HepG2 (cell line): Measurements from ENCODE around the gene CTIF. TPM values are rescaled to one million over a fixed set of nuclear protein-coding genes. Genes with fewer than 3 reads are reported as not detected.

Experiments
- ARNTL ChIP-seq: sonication (generic); formaldehyde crosslinking; IDR thresholded peaks from 2 replicates; pipeline ENCODE4 v1.4.0; 2020; ENCODE audit warnings: mild to moderate bottlenecking, missing genetic modification reagents
- GPN1 ChIP-seq: sonication (generic); formaldehyde crosslinking; IDR thresholded peaks from 2 replicates; pipeline ENCODE4 v1.5.1; 2020; ENCODE audit warnings: missing genetic modification reagents, borderline replicate concordance
- HNRNPH1 ChIP-seq: fragments of 200-400 bp; formaldehyde crosslinking; optimal IDR thresholded peaks from 2 replicates; pipeline ENCODE3; 2017; ENCODE audit warnings: mild to moderate bottlenecking, low read depth, low read length
- IKZF1 ChIP-seq: fragments of 450-650 bp; IDR thresholded peaks from 2 replicates; pipeline ENCODE4 v1.7.1; 2016
- IKZF4 ChIP-seq: sonication (generic); formaldehyde crosslinking; IDR thresholded peaks from 2 replicates; pipeline ENCODE4 v1.5.1; 2020; ENCODE audit warnings: borderline replicate concordance, mild to moderate bottlenecking, low read depth, missing genetic modification reagents; ENCODE audit errors: not compliant biosample characterization
- ISX ChIP-seq: sonication (generic); formaldehyde crosslinking; conservative IDR thresholded peaks from 2 replicates; pipeline ENCODE4 v1.5.0; 2020; ENCODE audit warnings: missing genetic modification reagents
- KAT2B ChIP-seq: fragments of 150-350 bp; IDR thresholded peaks from 2 replicates; pipeline ENCODE4 v1.6.1; 2014; ENCODE audit warnings: low read depth, low read length, borderline replicate concordance
- KDM3A ChIP-seq: IDR thresholded peaks from 2 replicates; pipeline ENCODE4 v1.6.1; 2018; ENCODE audit warnings: low read depth, missing compliant biosample characterization
- KLF9 ChIP-seq: IDR thresholded peaks from 2 replicates; pipeline ENCODE4 v1.6.1; 2016; ENCODE audit warnings: low read depth
- MYC ChIP-seq: sonication (generic); formaldehyde crosslinking; IDR thresholded peaks from 2 replicates; pipeline ENCODE4 v1.9.0; 2021; ENCODE audit warnings: missing genetic modification reagents, borderline replicate concordance
- PCBP1 ChIP-seq: fragments of 200-400 bp; formaldehyde crosslinking; IDR thresholded peaks from 2 replicates; pipeline ENCODE4 v1.6.1; 2017; ENCODE audit warnings: mild to moderate bottlenecking, low read depth, low read length, borderline replicate concordance
- RARG ChIP-seq: sonication (generic); formaldehyde crosslinking; IDR thresholded peaks from 2 replicates; pipeline ENCODE4 v1.4.0; 2020; ENCODE audit warnings: low read depth, mild to moderate bottlenecking, missing genetic modification reagents
- RBM39 ChIP-seq: fragments of 200-400 bp; formaldehyde crosslinking; IDR thresholded peaks from one replicate; pipeline ENCODE4 v1.6.1; 2018; ENCODE audit warnings: antibody characterized with exemption, mild to moderate bottlenecking, low read depth, low read length; ENCODE audit not compliant: poor library complexity, severe bottlenecking
- SALL2 ChIP-seq: sonication (generic); formaldehyde crosslinking; IDR thresholded peaks from 2 replicates; pipeline ENCODE4 v1.8.1; 2023; ENCODE audit warnings: mild to moderate bottlenecking, missing genetic modification reagents, inconsistent platforms
- SMARCE1 ChIP-seq: fragments of 450-650 bp; IDR thresholded peaks from 2 replicates; pipeline ENCODE4 v1.6.1; 2017; ENCODE audit warnings: borderline replicate concordance
- SRSF9 ChIP-seq: fragments of 200-400 bp; formaldehyde crosslinking; IDR thresholded peaks from 2 replicates; pipeline ENCODE4 v1.6.1; 2018; ENCODE audit warnings: borderline replicate concordance, mild to moderate bottlenecking, low read depth, low read length; ENCODE audit not compliant: insufficient read depth, poor library complexity, severe bottlenecking
- TBP ChIP-seq: sonication (generic); formaldehyde crosslinking; IDR thresholded peaks from 2 replicates; pipeline ENCODE4 v1.5.0; 2020; ENCODE audit warnings: missing genetic modification reagents
- TBX2 ChIP-seq: sonication (generic); formaldehyde crosslinking; IDR thresholded peaks from 2 replicates; pipeline ENCODE4 v1.5.0; 2020; ENCODE audit warnings: missing genetic modification reagents, mild to moderate bottlenecking, borderline replicate concordance
- THAP11 ChIP-seq: IDR thresholded peaks from 2 replicates; pipeline ENCODE4 v1.6.1; 2016; ENCODE audit warnings: missing biosample characterization, missing genetic modification reagents
- ZKSCAN5 ChIP-seq: sonication (generic); formaldehyde crosslinking; IDR thresholded peaks from 2 replicates; pipeline ENCODE4 v1.5.1; 2020; ENCODE audit warnings: mild to moderate bottlenecking, missing genetic modification reagents
- ZNF230 ChIP-seq: sonication (generic); formaldehyde crosslinking; IDR thresholded peaks from 2 replicates; pipeline ENCODE4 v1.4.0; 2020; ENCODE audit warnings: mild to moderate bottlenecking, missing genetic modification reagents
- ZNF335 ChIP-seq: sonication (generic); formaldehyde crosslinking; IDR thresholded peaks from 2 replicates; pipeline ENCODE4 v1.4.0; 2020; ENCODE audit warnings: missing genetic modification reagents
- ZNF33B ChIP-seq: sonication (generic); formaldehyde crosslinking; IDR thresholded peaks from 2 replicates; pipeline ENCODE4 v1.5.1; 2020; ENCODE audit warnings: mild to moderate bottlenecking, missing genetic modification reagents
- ZNF432 ChIP-seq: sonication (generic); formaldehyde crosslinking; IDR thresholded peaks from 2 replicates; pipeline ENCODE4 v1.5.0; 2020; ENCODE audit warnings: missing genetic modification reagents, mild to moderate bottlenecking, borderline replicate concordance
- ZNF496 ChIP-seq: sonication (generic); formaldehyde crosslinking; IDR thresholded peaks from 2 replicates; pipeline ENCODE4 v1.8.1; 2023; ENCODE audit warnings: mild to moderate bottlenecking, moderate library complexity, missing genetic modification reagents; ENCODE audit not compliant: insufficient replicate concordance
- ZNF652 ChIP-seq: IDR thresholded peaks from 2 replicates; pipeline ENCODE4 v1.6.1; 2016; ENCODE audit warnings: low read depth, borderline replicate concordance
- ZNF773 ChIP-seq: sonication (generic); formaldehyde crosslinking; IDR thresholded peaks from 2 replicates; pipeline ENCODE4 v1.4.0; 2020; ENCODE audit warnings: missing genetic modification reagents, borderline replicate concordance
- ZNF891 ChIP-seq: sonication (generic); formaldehyde crosslinking; IDR thresholded peaks from 2 replicates; pipeline ENCODE4 v1.5.0; 2020; ENCODE audit warnings: mild to moderate bottlenecking, missing genetic modification reagents
- ZSCAN31 ChIP-seq: sonication (generic); formaldehyde crosslinking; IDR thresholded peaks from 2 replicates; pipeline ENCODE4 v1.5.0; 2020; ENCODE audit warnings: low read depth, mild to moderate bottlenecking, missing genetic modification reagents
- polyA plus RNA-seq, 8 experiments: library from polyadenylated mRNA; depleted of rRNA in 3 of 8; stranded (reverse) in 7 of 8; unstranded in 1 of 8; fragments of >200 nt; fragmentation: Illumina TruSeq in 4 of 8; extraction: Trizol in 4 of 8; gene quantifications; 2 replicates each; pipeline versions ENCODE4 v1.2.1 to v1.2.3, GENCODE V29; 2011 to 2016; ENCODE audit warnings: low read depth in 4 of 8, missing spikeins in 1 of 8, mixed read lengths in 1 of 8; ENCODE audit not compliant: insufficient read depth in 1 of 8
- total RNA-seq, 5 experiments: library from RNA; depleted of rRNA; stranded (reverse); fragments of >200 nt; fragmentation: Illumina TruSeq; extraction: Trizol; gene quantifications; 2 replicates each; pipeline ENCODE4 v1.2.3, GENCODE V29; 2016; ENCODE audit warnings: low read depth in 1 of 5
- TF ChIP-seq, protein P1 (sequence below): IDR thresholded peaks from 2 replicates; pipeline ENCODE4 v1.6.1; 2016
- TF ChIP-seq, protein P2 (sequence below): sonication (generic); formaldehyde crosslinking; IDR thresholded peaks from 2 replicates; pipeline ENCODE4 v1.8.1; 2023; ENCODE audit warnings: mild to moderate bottlenecking, inconsistent platforms, moderate library complexity, missing genetic modification reagents, borderline replicate concordance

The CTIF gene
- total and polyA plus RNA-seq, 2 of the 13 experiments (the other 11 are each of a cell fraction or from before 2014, with no cell fraction given), result 18.2 to 28.0 TPM

- TF ChIP-seq, protein P1, sequence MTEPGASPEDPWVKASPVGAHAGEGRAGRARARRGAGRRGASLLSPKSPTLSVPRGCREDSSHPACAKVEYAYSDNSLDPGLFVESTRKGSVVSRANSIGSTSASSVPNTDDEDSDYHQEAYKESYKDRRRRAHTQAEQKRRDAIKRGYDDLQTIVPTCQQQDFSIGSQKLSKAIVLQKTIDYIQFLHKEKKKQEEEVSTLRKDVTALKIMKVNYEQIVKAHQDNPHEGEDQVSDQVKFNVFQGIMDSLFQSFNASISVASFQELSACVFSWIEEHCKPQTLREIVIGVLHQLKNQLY (CRISPR knock-in tag), result peak; percentile 79; the same call in 1 of the 2 replicates
- TF ChIP-seq ZNF496 (CRISPR knock-in tag), result no peak
- TF ChIP-seq THAP11 (CRISPR knock-in tag), result peak; percentile 62
- TF ChIP-seq, protein P2, sequence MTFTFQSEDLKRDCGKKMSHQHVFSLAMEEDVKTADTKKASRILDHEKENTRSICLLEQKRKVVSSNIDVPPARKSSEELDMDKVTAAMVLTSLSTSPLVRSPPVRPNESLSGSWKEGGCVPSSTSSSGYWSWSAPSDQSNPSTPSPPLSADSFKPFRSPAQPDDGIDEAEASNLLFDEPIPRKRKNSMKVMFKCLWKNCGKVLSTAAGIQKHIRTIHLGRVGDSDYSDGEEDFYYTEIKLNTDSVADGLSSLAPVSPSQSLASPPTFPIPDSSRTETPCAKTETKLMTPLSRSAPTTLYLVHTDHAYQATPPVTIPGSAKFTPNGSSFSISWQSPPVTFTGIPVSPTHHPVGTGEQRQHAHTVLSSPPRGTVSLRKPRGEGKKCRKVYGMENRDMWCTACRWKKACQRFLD (CRISPR knock-in tag), result no peak; the same call in 1 of the 2 replicates
- no peak for TF ChIP-seq PCBP1
- TF ChIP-seq ZNF432 (CRISPR knock-in tag), result no peak
- TF ChIP-seq ZNF891 (CRISPR knock-in tag), result peak; percentile 55; the same call in 1 of the 2 replicates
- no peak for TF ChIP-seq ZNF773 (CRISPR knock-in tag)
- peak; percentile 27; the same call in 1 of the 2 replicates for TF ChIP-seq SALL2
- TF ChIP-seq ZNF652 (CRISPR knock-in tag), result peak; percentile 14; the same call in 1 of the 2 replicates
- TF ChIP-seq MYC (CRISPR knock-in tag), result peak; percentile 70; the same call in 1 of the 2 replicates
- TF ChIP-seq ZNF335 (CRISPR knock-in tag), result peak; percentile 90
- peak; percentile 95 for TF ChIP-seq KDM3A (CRISPR knock-in tag)
- peak; percentile 74 for TF ChIP-seq ARNTL
- TF ChIP-seq RARG (CRISPR knock-in tag), result no peak
- TF ChIP-seq ZNF33B (CRISPR knock-in tag), result no peak
- TF ChIP-seq IKZF1, result no peak
- TF ChIP-seq IKZF4, result no peak
- TF ChIP-seq KLF9, result no peak
- TF ChIP-seq SRSF9, result no peak
- TF ChIP-seq GPN1, result no peak
- no peak for TF ChIP-seq ZNF230 (CRISPR knock-in tag)
- no peak for TF ChIP-seq SMARCE1
- TF ChIP-seq ZKSCAN5 (CRISPR knock-in tag), result 0 out of 2 replicates have a peak, but pooled peaks have one; percentile 11
- 0 out of 2 replicates have a peak, but pooled peaks have one; percentile 40 for TF ChIP-seq ZSCAN31 (CRISPR knock-in tag)
- TF ChIP-seq TBP (CRISPR knock-in tag), result no peak
- TF ChIP-seq KAT2B, result no peak
- TF ChIP-seq HNRNPH1, result no peak
- TF ChIP-seq ISX, result no peak
- TF ChIP-seq TBX2 (CRISPR knock-in tag), result peak; percentile 79
- peak; percentile 34 for TF ChIP-seq RBM39
These were observed 363.4 kb downstream of the CTIF start (continued) for GRCh38 chr18:48902023-48902855.
